Measurements from ENCODE around the gene CIC.

The CIC gene

DNA sequence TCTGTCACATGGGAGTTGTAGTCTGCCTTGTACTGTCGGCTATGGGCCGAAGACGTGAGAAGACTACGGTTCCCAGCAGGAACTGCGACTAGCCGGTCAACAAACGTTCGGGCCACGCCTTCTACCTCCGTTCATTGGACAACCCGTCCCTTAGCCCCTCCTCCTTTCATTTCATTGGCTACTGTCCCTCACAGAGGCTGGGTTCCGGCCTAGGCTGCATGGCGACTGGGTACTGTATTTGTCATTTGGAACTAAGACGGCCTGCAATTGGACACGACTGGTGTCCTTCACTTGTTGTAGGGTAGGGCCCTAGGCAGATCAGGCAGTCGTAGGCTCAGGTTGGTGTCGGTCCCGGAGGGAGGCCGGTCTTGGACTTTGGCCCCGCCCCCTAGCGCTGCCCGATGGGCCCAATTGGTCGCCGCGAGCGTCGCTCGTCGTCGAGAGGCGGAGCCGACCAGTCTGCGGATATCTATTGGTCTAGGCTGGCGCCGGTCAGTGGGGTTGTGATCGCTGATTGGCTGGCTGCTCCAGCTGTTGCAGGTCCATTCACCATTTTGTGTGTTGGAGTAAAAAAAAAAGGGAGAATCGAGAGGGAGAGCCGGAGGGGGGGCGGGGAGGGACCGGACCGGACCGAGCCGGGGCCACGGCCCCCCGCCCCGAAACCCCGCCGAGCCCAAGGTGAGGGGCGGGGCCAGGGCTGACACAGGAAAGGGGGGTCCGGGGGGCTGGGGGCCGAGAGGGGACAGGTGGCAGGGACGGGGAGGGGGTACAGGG, at the start of gene CIC:
CIC (plus strand) TSS at position 549 of the 774 bp plus-strand sequence. CDS start 2,532 bp downstream, outside the sequence.
- DNase-seq (ENCODE audit: low spot score) = peak; percentile 100

DNA sequence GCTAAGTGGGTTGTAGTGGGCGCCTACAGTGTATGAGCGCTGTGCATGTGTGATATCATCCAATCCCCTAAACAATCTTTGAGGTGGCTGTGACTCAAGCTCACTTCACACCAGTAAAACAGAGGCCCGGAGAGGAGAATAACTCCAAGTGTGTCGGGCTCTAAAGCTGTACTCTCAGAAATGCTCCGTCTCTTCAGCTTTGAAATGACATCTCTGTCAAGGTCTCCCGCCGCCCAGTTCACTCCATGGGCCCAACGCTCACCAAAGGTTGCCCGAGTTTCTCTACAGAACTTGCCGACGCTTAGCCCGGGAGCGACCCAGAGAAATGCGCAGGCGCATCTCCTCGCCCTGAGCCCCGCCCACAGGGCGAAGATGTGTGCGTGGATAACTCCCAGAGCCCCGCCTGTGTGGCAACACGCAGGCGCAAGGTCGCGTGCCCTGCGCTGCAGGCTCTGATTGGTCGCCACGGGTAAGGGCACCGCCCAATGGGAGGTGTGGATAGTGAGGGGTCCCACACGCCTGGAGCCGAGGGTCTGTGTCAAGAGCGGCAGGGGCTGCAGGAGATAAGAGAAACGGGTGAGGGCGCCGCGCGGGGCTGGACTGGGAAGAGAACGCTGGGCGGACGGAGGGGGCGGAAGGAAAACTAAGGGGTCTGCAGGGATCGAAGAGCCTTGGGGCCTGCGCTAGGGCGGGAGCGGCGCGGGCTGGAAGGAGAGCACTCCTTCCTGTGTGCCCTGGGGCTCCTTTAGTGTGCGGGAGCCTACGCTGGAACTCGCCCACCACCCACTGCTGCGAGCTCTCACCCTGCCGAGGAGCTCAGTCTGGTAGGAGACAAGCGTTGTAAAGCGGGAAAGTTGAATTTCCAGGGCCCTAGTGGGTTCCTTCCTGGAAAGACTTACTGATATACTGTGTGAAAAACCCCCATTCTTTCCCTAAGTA, 49.0 kb upstream of the CIC start, which contains the start of gene ZNF526:
ZNF526 (plus strand) TSS at position 501 of the 939 bp plus-strand sequence. CDS start 4,092 bp downstream, outside the sequence.
- peak; percentile 97 for DNase-seq (ENCODE audit: low spot score)

DNA sequence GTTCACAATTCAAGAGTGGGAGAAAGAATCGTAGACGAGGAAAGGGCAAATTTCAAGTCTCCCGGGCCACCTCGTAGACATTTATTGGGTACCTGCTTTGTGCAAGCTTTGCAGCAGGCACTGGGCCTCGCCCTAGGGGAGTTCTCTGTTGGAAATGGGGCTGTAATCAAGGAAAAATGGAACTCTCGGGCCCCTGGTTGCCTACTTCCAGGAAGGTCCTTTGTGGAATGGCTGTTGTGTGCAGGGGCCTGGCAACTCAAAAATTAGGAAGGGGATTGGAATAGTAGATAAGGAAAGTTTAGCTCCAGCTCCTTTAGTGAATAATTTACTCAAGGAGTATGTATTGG, 48.3 kb upstream of the CIC start:
- no peak for DNase-seq (ENCODE audit: low spot score)

DNA sequence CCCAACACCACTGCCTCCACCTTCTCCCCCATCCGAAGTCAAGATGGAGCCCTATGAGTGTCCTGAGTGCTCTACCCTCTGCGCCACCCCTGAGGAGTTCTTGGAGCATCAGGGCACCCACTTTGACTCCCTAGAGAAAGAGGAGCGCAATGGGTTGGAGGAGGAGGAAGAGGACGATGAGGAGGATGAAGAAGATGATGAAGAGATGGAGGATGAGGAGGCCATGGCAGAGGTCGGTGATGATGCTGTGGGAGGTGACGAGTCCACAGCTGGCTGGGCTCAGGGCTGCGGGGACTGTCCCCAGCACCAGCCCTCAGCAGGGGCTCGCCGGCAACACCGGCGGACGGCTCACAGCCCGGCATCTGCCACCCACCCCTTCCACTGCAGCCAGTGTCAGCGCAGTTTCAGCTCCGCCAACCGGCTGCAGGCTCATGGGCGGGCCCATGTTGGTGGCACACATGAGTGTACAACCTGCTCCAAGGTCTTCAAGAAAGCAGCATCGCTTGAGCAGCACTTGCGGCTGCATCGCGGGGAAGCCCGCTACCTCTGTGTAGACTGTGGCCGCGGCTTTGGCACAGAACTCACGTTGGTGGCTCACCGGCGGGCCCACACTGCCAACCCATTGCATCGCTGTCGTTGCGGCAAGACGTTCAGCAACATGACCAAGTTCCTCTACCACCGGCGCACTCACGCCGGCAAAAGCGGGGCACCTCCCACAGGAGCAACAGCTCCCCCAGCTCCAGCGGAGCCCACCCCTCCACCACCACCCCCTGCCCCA, 43.9 kb upstream of the CIC start:
- no peak for DNase-seq (ENCODE audit: low spot score)

DNA sequence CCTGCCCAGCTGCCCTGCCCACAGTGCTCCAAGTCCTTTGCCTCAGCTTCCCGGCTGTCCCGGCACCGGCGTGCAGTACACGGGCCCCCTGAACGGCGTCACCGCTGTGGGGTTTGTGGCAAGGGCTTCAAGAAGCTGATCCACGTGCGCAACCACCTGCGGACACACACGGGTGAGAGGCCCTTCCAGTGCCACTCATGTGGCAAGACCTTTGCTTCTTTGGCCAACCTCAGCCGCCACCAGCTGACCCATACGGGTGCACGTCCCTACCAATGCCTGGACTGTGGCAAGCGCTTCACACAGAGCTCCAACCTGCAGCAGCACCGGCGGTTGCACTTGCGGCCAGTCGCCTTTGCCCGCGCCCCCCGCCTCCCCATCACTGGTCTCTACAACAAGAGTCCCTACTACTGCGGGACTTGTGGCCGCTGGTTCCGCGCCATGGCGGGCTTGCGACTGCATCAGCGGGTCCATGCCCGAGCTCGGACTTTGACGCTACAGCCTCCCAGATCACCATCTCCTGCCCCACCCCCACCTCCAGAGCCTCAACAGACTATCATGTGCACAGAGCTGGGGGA, 43.2 kb upstream of the CIC start:
- DNase-seq (ENCODE audit: low spot score) = no peak

DNA sequence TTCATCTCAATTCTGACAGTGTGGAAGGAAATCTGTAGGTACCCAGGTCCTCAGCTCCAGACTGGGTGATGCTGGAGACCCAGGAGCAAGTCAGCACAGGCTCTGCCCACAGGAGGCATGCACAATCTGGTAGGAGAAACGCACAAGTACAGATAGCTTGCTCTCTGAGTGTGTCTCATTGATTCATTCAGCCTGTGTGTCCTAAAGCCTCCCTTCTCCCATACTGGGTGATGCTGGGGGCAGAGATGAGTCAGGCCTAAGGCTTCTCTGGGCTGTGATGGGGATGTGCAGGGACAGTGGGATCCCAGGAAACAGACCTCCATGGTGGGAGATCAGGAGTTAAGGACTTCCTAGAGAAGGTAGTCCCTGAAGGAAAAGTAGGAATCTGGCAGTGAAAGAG, 42.2 kb upstream of the CIC start:
- peak; percentile 14 for DNase-seq (ENCODE audit: low spot score)

DNA sequence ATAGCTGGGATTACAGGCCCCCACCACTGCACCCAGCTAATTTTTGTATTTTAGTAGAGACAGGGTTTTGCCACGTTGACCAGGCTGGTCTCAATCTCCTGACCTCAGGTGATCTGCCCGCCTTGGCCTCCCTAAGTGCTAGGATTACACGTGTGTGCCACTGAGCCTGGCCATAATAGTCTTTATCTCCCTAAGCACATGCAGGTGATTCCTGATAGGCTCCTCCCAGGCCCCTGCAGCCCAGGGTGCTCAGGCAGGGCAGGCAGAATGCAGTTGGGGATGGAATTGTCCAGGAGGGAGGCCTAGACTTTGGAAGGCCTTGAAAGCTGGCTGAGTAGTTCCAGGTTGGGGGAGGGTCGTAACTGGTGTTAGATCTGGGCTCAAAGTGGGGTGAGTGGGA, 40.4 kb upstream of the CIC start:
- DNase-seq (ENCODE audit: low spot score) = no peak

DNA sequence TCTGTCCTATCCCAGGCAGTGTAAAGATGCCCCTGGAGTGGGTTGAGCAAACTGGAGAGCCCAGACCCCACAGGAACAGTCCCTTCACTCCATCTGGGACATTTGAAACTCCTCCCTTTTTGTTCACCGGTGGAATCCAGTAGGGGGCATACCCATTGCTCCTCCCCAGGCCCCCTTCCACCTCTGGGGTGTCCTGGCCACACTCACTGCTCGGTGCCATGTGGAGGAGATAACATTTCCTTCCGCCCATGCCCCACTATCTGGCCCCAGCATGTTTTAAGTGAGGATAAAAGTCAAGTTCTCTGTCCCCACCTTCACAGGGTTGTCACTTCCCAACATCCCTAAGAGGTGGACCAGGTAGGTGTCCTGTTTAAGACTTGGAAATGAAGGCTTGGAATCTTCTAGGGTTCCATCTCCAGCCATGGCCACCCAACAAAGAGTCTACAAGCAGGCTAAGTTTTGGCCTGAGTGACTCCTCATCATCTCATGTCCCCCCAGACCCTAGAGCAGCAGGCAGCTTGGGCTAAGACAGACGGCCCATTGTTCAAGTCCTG, 39.7 kb upstream of the CIC start:
- no peak for DNase-seq (ENCODE audit: low spot score)

DNA sequence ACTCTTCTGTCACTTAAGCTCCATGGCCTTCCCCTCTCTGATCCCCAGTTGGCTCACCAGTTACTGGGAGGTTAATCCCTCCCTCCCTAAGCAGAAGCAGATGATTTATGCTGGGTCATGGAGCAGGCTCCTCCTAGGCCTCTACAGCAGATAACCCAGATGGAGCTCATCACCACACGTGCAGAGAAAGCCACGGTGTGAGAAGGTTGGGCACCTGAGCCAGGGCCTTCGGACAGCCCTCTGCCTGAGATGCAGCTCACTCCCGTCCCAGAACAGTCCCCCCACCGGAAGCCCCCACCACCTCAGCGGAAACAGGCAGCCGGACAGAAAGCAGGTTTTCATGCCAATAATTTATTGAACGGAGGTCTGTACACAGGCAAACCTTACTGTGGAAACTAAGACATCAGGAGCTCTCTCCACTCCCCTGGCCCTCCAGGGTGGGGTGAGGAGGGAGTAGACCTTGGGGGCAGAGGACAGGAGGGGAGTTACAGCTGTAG, 39.1 kb upstream of the CIC start:
- DNase-seq (ENCODE audit: low spot score) = peak; percentile 7

DNA sequence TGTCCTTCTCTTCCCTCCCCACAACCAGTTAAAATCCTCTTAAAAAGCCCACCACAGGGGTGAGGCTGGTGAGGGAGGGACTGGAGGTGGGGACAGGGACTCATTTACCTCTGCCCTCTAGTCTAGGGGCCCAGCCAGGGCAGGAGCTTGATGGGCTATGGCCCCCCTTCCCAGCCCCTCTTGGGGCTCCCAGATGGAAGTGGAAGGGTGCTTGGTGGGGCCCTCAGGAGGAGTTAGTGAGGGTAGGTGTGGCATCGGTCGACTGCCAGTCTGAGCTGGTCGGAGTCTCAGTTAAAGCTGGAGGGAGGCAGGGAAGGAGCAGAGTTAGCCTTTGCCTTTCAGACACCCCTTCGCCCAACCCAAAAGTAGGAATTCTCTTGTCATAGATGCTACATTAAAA, 38.5 kb upstream of the CIC start:
- no peak for DNase-seq (ENCODE audit: low spot score)

DNA sequence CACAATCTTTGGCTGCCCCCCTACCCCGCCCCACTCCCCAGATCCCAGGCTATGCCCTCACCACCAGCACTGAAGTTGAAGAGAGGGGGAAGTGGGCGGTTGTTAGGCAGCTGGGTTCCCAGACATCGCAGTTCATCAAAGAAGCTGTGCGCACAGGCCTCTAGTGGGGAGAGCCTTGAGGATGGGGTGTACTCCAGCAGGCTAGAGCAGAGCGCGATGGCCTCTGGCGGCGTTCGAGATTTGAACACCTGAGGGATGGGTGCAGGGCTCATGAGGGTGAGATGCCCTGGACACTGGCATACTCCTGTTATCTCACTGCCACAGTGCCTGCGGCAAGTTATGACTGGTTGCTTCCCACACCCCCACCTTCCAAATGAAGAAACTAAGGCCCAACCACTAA, 36.6 kb upstream of the CIC start:
- no peak for DNase-seq (ENCODE audit: low spot score)

DNA sequence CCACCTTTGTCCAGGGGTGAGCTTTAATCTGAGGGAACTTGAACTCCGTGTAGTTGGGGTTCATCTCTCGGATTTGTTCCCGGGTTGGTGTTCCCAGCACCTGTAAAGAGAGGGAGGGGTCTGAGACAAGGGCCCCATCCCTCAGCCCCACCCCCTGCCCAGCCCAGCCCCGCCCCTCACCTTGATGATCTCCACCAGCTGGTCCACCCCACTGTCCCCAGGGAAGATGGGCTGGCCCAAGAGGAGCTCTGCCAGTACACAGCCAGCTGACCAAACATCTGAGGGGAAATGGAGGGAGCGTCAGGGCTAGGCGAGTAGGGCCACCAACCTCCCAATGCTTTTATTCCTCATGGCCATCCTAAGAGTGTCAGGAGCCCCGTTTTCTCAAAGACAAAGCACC, 35.9 kb upstream of the CIC start:
- no peak for DNase-seq (ENCODE audit: low spot score)

DNA sequence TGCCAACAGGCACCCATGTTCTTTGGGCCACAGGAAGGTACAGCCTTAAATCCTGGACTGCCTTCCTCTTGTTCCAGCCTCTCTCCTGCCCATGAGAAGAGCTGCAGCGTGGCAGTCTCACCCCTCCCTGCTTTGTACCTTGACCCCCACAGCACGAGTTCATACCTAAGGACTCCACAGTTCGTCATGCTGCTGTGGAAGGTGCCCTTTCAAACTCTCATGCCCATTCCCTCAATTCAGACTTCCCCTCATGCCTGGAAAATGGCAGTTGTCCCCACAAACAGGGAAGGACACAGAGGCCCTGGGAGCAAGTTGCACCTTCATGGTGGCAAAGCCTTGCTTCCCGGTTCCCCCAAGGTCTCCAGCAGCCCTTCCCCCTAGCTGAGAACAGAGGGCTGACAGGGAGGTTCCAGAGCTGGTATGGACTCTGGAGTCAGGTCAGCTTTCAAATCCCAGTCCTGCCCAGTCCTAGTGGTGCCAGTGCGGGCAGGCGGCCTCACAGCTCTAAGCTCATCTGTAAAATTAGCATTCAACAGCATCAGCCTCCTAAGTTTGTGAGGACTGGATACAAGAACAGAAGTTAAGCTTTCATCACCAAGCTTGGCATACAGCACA, 35.3 kb upstream of the CIC start:
- no peak for DNase-seq (ENCODE audit: low spot score)

DNA sequence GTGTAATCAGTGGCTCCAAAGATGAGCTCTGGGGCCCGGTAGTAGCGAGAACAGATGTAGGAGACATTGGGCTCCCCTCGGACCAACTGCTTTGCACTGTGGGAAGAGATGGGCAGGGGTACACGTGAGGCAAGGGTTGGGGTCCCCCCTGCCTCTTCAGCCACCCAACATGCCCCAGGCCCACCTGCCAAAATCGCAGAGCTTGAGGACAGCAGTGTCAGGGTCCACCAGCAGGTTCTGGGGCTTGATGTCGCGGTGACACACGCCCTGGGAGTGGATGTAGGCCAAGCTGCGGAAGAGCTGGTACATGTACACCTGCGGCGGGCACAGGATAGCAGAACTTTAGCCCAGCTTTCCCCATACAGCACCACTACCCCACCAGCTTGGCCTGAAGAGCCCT, 34.7 kb upstream of the CIC start:
- DNase-seq (ENCODE audit: low spot score) = no peak

DNA sequence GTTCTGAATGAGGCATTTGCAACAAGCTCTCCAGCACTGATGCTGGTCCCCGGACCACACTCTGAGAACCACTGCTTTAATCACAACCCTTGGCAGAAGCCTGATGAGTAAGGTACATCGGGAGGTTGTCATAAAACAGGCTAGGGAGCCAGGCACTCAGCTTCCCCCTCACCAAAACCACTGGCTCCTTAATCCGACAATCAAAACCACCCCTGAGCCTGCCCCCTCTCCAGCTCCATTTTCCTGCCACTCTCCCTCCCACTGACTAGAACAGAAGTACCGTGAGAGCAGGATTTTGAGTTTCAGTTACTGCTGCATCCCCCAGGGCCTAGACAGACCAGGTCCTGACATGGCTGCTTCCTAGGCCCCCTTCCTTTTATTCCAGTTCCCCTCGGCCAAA, 33.9 kb upstream of the CIC start:
- DNase-seq (ENCODE audit: low spot score) = no peak

DNA sequence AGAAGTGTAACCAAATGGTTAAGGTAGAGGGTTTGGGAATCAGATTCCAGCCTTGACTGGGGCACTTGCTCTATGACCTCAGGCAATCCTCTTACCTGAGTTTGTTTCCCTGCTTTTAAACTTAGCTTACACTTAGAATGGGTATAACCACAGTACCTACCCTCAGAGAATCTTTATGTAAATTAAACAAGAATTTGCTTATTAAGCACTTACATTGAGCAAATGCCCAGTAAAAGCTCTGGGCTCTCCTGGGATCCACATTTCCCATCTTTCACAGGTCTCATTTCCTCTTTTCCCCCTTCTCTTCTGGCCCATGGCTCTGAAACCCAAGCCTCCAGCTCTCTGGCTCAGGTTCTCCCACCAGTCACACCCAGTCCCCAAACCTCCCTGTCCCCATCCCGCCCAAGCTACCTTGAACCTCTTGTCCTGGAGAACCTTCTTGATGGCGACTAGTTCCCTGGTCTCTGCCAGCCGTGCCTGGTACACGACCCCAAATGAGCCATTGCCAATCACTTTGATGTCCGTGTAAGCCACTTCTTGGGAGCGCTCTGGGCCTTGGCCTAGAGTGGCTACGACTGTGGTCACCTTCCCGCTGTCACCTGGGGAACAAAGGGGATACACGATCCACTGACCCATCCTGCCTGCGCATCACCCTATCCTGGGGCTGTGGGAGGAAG, 29.4 kb upstream of the CIC start:
- no peak for DNase-seq (ENCODE audit: low spot score)

DNA sequence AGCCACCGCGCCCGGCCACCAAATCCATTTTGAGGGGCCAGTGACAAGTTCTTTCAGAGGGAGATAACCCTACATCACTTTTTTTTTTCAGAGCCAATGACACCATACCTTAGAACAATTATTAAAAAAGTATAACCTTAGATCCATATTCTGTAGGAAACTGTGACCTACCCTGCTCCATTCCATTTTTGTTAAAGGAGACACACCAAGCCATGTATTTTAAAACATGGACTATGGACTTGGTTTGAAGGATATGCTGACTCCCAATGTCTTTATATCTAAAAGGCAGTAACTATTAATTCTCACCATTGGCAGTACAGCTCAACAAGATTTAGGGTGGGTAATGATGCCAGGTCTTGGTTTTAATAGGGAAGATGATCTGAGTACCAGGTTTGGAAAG, 27.8 kb upstream of the CIC start:
- no peak for DNase-seq (ENCODE audit: low spot score)

DNA sequence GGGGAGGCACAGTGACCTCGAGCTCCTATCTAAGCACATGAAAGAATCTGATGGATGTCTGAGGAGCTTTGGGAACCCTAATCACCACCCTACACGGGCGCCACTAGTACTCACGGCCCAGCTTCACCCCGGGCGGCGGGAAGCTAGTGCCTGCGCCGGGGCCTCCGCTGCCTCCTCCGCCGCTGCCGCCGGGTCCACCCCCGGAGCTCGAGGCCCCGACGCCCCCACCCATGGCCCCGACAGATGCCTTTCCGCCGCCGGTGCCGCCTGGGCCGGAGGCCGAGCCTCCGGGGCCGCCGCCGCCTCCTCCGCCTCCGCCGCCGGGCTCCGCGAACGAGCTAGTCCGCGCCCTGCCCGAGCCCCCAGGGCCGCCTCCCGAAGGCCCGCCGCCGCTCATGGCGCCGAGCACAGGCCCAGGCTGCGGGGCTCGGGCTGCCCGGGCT, 27.0 kb upstream of the CIC start:
- peak; percentile 6 for DNase-seq (ENCODE audit: low spot score)

DNA sequence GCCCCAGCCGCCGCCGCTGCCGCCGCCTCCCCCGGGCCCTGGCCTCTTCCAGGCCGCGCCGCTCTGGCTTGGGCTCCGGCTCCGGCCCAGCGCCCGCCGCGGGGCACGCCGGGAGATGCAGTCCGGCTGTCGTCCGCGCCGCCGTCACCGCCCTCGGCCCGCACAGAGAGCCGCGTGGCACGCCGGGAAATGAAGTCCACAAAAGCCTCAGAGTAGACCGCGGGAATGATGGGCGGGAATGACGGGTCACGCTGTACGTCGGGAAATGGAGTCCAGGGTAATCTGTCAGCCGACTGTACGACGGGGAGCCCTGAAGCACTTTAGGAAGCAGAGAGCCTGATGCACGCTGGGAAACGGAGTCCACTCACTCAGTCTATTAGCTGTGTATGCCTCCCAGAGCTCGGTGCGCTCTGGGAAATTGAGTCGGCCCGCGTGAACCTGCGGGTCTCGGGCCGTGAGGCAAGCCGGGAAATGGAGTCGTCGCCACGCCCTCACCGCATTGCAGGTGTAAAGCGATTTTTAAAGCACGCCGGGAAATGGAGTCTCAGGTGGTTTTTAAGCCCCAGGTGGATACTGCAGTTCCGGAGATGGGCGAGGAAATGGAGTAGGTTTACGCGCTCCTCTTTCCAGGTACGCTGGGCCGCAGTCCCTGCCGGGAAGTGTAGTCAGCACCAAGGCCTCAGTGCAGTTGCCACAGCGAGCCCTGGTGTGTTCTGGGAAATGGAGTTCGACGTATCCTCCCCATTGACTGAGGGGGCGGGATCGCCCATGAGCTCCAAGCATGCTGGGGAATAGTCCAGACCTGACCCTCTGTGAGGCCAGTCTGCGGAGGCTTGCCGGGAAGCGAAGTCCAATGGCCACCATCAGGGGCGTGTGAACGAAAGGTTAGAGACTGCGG, 26.3 kb upstream of the CIC start, which contains the start of gene GSK3A:
GSK3A (minus strand) TSS at position 91 of the 898 bp plus-strand sequence. CDS start 137 bp downstream, outside the sequence.
- DNase-seq (ENCODE audit: low spot score) = peak; percentile 99
